Stomach (tissue), 9 donors: ENCODE measurements around the gene LRP11. TPM values are rescaled to one million over a fixed set of nuclear protein-coding genes. Genes with fewer than 3 reads are reported as not detected.

Experiments used
- DNase-seq, 2 donors: peaks; one replicate each; pipeline versions ENCODE4 v3.0.0 to v3.0.0-alpha.2; 2013 to 2019
- H3K27ac ChIP-seq, 5 donors: fragments of 200-600 bp in 4 of 5; sonication (generic) in 4 of 5; one replicate each; pipeline ENCODE4 v1.5.1; 2013 to 2019; ENCODE audit warnings: mild to moderate bottlenecking in 1 of 5, moderate library complexity in 1 of 5
- H3K27me3 ChIP-seq, 3 donors: fragments of 200-600 bp; sonication (generic); one replicate each; pipeline ENCODE4 v1.5.1; 2017 to 2019; ENCODE audit warnings: mixed run types in 1 of 3
- H3K36me3 ChIP-seq, 4 donors: fragments of 200-600 bp; sonication (generic); 1 replicate in 3 of 4; 2 replicates in 1 of 4; pipeline ENCODE4 v1.5.1; 2016 to 2019
- H3K4me1 ChIP-seq, 4 donors: fragments of 200-600 bp; sonication (generic); one replicate each; pipeline ENCODE4 v1.5.1; 2016 to 2019
- H3K4me3 ChIP-seq, 4 donors: fragments of 200-600 bp; sonication (generic) in 3 of 4; one replicate each; pipeline ENCODE4 v1.5.1; 2016 to 2019; ENCODE audit warnings: mild to moderate bottlenecking in 1 of 4
- H3K9me3 ChIP-seq, 4 donors: fragments of 200-600 bp; sonication (generic); one replicate each; pipeline ENCODE4 v1.5.1; 2016 to 2019
- EP300 ChIP-seq: sonication (generic); formaldehyde crosslinking; IDR thresholded peaks from one replicate; pipeline ENCODE4 v1.6.1; 2017; ENCODE audit warnings: antibody characterized with exemption
- POLR2A ChIP-seq, 4 donors: fragments of 450-650 bp; IDR thresholded peaks; one replicate each; pipeline ENCODE4 v1.6.1; 2016; ENCODE audit warnings: antibody characterized with exemption in 4 of 4, control low read depth in 2 of 4, mild to moderate bottlenecking in 1 of 4, moderate library complexity in 1 of 4
- POLR2AphosphoS5 ChIP-seq, 3 donors: sonication (generic); formaldehyde crosslinking; IDR thresholded peaks; one replicate each; pipeline ENCODE4 v1.6.1; 2016; ENCODE audit warnings: antibody characterized with exemption in 3 of 3
- WGBS, 5 donors: extraction: QIAGEN DNeasy Blood & Tissue Kit in 3 of 5; methylation state at CpG; one replicate each; pipeline versions ENCODE4 v1.1.5 to v1.1.7; 2013 to 2018; 5-methylcytosine and 5-hydroxymethylcytosine counted together
- intact Hi-C: fragments of 100-400 bp; cut with DNase I; formaldehyde crosslinking; loops from one replicate; pipeline ENCODE4 v1.15.1; 2023; ENCODE audit warnings: low total_unique reads
- polyA plus RNA-seq, 3 donors: library from polyadenylated mRNA; stranded (reverse); fragments of 200-250 nt; gene quantifications; one replicate each; pipeline ENCODE4 v1.2.3, GENCODE V29; 2013
- total RNA-seq, 5 donors: library from RNA; depleted of rRNA; stranded (reverse); fragments of >200 nt; gene quantifications; one replicate each; pipeline versions ENCODE4 v1.1.0 to v1.2.3, GENCODE V29; 2014 to 2016
- TF ChIP-seq, protein P1 (sequence below), 7 experiments: fragments of 450-650 bp in 4 of 7; fragments of 200-600 bp in 3 of 7; sonication (generic) in 3 of 7; IDR thresholded peaks; one replicate each; pipeline ENCODE4 v1.5.1; 2016 to 2019; ENCODE audit warnings: antibody characterized with exemption in 7 of 7, control low read depth in 2 of 7, mild to moderate bottlenecking in 1 of 7
- donor health status: healthy with polysubstance abuse.
- donor health status: Bipolar disorder and iron deficiency.
- donor health status: healthy.

Gene LRP11
- total and polyA plus RNA-seq, 8 donors, result 1.8 to 80.8 (median 12.8) TPM

- no peak overlapping the region for H3K27ac ChIP-seq
- H3K9me3 ChIP-seq, result no peaks in the 10 kb centered on the region
- peaks cover 10 to 73% (median 61%) of the 10 kb centered on the region in 4 donors for H3K36me3 ChIP-seq
- H3K4me1 ChIP-seq, result no peaks in the 10 kb centered on the region
- H3K4me3 ChIP-seq, result no peak overlapping the region
- TF ChIP-seq EP300 (no peak), POLR2AphosphoS5 (IDR thresholded peaks at IDR 0.05) (no peak), POLR2A (IDR thresholded peaks at IDR 0.05) (no peak)
- TF ChIP-seq, protein P1, sequence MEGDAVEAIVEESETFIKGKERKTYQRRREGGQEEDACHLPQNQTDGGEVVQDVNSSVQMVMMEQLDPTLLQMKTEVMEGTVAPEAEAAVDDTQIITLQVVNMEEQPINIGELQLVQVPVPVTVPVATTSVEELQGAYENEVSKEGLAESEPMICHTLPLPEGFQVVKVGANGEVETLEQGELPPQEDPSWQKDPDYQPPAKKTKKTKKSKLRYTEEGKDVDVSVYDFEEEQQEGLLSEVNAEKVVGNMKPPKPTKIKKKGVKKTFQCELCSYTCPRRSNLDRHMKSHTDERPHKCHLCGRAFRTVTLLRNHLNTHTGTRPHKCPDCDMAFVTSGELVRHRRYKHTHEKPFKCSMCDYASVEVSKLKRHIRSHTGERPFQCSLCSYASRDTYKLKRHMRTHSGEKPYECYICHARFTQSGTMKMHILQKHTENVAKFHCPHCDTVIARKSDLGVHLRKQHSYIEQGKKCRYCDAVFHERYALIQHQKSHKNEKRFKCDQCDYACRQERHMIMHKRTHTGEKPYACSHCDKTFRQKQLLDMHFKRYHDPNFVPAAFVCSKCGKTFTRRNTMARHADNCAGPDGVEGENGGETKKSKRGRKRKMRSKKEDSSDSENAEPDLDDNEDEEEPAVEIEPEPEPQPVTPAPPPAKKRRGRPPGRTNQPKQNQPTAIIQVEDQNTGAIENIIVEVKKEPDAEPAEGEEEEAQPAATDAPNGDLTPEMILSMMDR (IDR thresholded peaks at IDR 0.05), result no peak
- WGBS, 5 donors, result 35 to 84% (median 54%) methylated on average over 2 of the region's 2 CpGs
- H3K27me3 ChIP-seq, result no peaks in the 10 kb centered on the region
- no peak for DNase-seq
- intact Hi-C loops, result no loop called here
Observed at GRCh38 chr6:149779644-149779963, 84.6 kb downstream of the LRP11 start.

DNA sequence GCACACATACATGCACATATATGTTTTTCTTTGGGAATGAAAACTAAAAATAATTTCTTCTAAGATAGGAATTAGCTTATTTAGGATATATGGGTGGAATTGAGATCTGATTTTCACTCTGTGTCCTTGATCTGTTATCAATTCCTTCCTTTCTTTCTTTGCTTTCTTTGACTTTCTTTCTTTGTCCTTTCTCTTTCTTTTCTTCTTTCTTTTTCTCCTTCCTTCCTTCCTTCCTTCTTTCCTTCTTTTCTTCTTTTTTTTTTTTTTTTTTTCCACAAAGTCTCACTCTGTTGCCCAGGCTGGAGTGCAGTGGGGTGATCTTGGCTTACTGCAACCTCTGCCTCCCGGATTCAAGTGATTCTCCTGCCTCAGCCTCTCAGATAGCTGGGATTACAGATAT, 86.5 kb downstream of the LRP11 start:
- Histone ChIP-seq H3K4me1 (no peaks in the 10 kb centered on the region), H3K9me3 (no peaks in the 10 kb centered on the region), H3K27me3 (no peaks in the 10 kb centered on the region), H3K27ac (no peak overlapping the region), H3K4me3 (no peak overlapping the region), H3K36me3 (peaks cover 22 to 72% (median 62%) of the 10 kb centered on the region in 4 donors)
- WGBS, 5 donors, result 93 to 100% (median 95%) methylated on average over 1 of the region's 1 CpG
- DNase-seq, result no peak
- TF ChIP-seq, protein P1 (IDR thresholded peaks at IDR 0.05), result no peak
- TF ChIP-seq POLR2A (IDR thresholded peaks at IDR 0.05) (no peak), EP300 (no peak), POLR2AphosphoS5 (IDR thresholded peaks at IDR 0.05) (no peak)
- intact Hi-C loops, result no loop called here

DNA sequence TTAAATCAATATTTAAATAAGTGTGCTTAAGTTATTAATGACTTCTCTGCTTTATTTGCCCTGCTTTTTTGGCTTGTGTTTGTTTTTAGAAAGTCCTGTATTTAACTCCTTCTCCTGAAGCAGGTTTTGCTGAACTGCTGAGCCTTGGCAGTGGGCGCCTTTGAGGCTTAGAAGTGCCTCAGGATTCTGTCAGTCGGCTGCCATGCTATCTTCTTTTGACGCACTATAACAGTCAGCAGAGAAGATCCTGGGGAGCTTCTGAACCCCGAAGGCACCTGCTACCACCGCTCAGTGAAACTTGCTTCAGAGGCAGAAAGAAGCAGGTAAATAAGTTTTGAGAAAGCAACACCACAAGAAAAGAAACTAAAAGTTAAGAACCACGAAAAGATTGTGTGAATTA, 92.2 kb downstream of the LRP11 start:
- H3K9me3 ChIP-seq, result no peaks in the 10 kb centered on the region
- TF ChIP-seq POLR2AphosphoS5 (IDR thresholded peaks at IDR 0.05), result no peak
- TF ChIP-seq, protein P1 (IDR thresholded peaks at IDR 0.05), result no peak
- TF ChIP-seq EP300, result no peak
- TF ChIP-seq POLR2A (IDR thresholded peaks at IDR 0.05), result no peak
- H3K27ac ChIP-seq, result no peak overlapping the region
- peak in 1 of 2 donors; percentile 6 for DNase-seq
- peaks cover 16 to 64% (median 62%) of the 10 kb centered on the region in 4 donors for H3K36me3 ChIP-seq
- 29 to 70% (median 54%) methylated on average over 6 of the region's 6 CpGs for WGBS, 5 donors
- H3K4me3 ChIP-seq, result no peak overlapping the region
- H3K27me3 ChIP-seq, result no peaks in the 10 kb centered on the region
- H3K4me1 ChIP-seq, result peaks cover 0 to 4% (median under 1%) of the 10 kb centered on the region in 4 donors
- intact Hi-C loops, result no loop called here

DNA sequence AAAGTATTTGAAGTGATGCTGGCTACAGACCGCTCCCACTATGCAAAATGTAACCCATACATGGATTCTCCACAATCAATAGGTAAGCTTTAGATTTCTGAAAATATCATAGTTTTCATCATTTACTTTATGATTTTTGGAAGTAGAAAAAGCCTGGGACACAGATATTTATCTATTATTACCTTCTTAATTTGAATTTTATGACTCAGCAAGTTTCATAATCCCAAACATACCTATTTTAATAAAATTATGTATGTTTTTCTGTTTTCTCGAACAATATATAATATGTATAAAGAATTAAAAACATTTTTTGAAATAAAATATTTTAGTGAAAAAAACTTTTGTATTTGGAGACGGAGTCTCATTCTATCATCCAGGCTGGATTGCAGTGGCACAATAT, 93.0 kb downstream of the LRP11 start:
- TF ChIP-seq POLR2AphosphoS5 (IDR thresholded peaks at IDR 0.05), result no peak
- TF ChIP-seq EP300, result no peak
- TF ChIP-seq POLR2A (IDR thresholded peaks at IDR 0.05), result no peak
- TF ChIP-seq, protein P1 (IDR thresholded peaks at IDR 0.05), result no peak
- H3K9me3 ChIP-seq, result no peaks in the 10 kb centered on the region
- H3K27ac ChIP-seq, result peak overlapping the region in 1 of 5 donors; percentile 43
- intact Hi-C loops, result no loop called here
- peaks cover 0 to 10% (median 7%) of the 10 kb centered on the region in 4 donors for H3K4me1 ChIP-seq
- WGBS, 5 donors, result 96 to 99% (median 96%) methylated on average over 3 of the region's 3 CpGs
- DNase-seq, result no peak
- H3K27me3 ChIP-seq, result no peaks in the 10 kb centered on the region
- H3K4me3 ChIP-seq, result no peak overlapping the region
- H3K36me3 ChIP-seq, result peaks cover 13 to 66% (median 62%) of the 10 kb centered on the region in 4 donors
